Adipose tissue (tissue), 3 donors: Measurements from ENCODE around the gene GON4L. TPM values are rescaled to one million over a fixed set of nuclear protein-coding genes. Genes with fewer than 3 reads are reported as not detected.
"Not testable (repeated sequence)": the region's sequence is repeated elsewhere in the genome, so short reads cannot be mapped to it uniquely, and the experiment has no call there.

Experiments
- H3K27ac ChIP-seq: one replicate; pipeline ENCODE4 v1.5.1; 2013; ENCODE audit warnings: low read depth, low read length
- WGBS, 3 donors: extraction: QIAGEN DNeasy Blood & Tissue Kit; methylation state at CpG; one replicate each; pipeline ENCODE4 v1.1.7; 2013; 5-methylcytosine and 5-hydroxymethylcytosine counted together
- polyA plus RNA-seq, 3 donors: library from polyadenylated mRNA; stranded (reverse); fragments of 200-250 nt; gene quantifications; one replicate each; pipeline ENCODE4 v1.2.3, GENCODE V29; 2013
- donor health status: healthy with polysubstance abuse.
- donor health status: Bipolar disorder and iron deficiency.
- donor health status: healthy.

GON4L gene, protein sequence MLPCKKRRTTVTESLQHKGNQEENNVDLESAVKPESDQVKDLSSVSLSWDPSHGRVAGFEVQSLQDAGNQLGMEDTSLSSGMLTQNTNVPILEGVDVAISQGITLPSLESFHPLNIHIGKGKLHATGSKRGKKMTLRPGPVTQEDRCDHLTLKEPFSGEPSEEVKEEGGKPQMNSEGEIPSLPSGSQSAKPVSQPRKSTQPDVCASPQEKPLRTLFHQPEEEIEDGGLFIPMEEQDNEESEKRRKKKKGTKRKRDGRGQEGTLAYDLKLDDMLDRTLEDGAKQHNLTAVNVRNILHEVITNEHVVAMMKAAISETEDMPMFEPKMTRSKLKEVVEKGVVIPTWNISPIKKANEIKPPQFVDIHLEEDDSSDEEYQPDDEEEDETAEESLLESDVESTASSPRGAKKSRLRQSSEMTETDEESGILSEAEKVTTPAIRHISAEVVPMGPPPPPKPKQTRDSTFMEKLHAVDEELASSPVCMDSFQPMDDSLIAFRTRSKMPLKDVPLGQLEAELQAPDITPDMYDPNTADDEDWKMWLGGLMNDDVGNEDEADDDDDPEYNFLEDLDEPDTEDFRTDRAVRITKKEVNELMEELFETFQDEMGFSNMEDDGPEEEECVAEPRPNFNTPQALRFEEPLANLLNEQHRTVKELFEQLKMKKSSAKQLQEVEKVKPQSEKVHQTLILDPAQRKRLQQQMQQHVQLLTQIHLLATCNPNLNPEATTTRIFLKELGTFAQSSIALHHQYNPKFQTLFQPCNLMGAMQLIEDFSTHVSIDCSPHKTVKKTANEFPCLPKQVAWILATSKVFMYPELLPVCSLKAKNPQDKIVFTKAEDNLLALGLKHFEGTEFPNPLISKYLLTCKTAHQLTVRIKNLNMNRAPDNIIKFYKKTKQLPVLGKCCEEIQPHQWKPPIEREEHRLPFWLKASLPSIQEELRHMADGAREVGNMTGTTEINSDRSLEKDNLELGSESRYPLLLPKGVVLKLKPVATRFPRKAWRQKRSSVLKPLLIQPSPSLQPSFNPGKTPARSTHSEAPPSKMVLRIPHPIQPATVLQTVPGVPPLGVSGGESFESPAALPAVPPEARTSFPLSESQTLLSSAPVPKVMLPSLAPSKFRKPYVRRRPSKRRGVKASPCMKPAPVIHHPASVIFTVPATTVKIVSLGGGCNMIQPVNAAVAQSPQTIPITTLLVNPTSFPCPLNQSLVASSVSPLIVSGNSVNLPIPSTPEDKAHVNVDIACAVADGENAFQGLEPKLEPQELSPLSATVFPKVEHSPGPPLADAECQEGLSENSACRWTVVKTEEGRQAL (N-terminal part only)
- 10 to 100 TPM in 2 of 3 donors, 1 to 10 TPM in 1; 9.7 to 27.4 (median 15.2) TPM for polyA plus RNA-seq

DNA sequence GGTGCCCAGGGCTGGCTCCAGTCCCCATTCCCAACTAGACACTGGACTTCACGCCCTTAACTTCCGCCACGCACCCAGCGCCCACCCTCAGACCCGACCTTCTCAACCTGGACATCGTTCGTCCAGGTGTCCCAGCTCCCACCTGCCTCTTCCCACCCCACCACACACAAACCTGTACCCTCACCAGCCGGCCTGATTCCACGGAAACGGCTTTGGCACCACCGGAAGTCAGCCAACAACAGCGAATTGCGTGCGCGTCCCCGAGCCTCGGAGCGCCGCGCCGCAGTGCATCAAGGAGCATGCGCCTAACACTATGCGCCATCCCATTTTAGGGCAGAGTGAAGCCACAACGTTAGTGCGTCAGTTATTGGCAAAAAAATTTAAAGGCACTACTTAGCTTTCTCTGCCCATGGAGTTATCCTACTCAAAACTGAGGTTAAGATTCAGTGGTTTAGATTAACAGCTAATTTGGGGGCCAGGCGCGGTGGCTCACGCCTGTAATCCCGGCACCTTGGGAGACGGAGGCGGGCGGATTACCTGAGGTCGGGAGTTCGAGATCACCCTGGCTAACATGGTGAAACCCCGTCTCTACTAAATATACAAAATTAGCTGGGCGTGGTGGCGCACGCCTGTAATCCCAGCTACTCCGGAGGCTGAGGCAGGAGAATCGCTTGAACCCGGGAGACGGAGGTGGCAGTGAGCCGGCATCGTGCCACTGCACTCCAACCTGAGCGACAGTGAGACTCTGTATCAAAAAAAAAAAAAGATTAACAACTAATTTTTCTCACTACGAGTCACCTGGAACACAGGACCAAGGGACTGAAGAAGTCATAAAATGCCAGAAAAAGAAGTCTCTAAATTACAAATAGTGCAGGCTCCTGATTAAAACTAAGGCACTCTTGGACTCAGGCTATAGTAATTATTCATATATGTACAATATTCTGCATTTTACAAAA, at the start of gene GON4L:
Gene GON4L, minus strand, starts transcription at position 240 of the 956 bp plus-strand sequence. CDS start 3,434 bp downstream, outside the sequence.
- no peak within 1 kb of the TSS for H3K27ac ChIP-seq
- WGBS, 3 donors: 12 to 14% (median 13%) methylated on average over 41 to 46 of the region's 46 CpGs

DNA sequence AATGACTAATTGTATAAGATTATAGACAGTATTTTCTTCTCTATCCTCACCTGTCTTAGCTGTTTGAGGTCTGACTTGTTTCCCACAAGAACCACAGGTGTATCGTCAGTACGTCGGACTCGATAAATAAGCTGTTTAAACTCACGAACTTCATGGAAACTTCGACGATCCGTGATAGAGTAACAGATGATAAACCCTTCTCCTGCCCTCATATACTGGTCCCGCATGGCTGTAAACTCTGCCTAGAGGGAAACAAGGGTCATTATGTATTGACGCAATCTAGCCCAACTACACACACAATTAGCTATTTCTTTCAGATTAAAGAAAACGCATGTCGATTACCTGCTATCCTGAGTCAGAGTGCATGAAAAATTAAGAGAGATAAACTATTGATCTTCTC, 47.2 kb upstream of the GON4L start:
- WGBS, 3 donors: 56 to 97% (median 92%) methylated on average over 12 of the region's 12 CpGs
- H3K27ac ChIP-seq: no peak overlapping the region

DNA sequence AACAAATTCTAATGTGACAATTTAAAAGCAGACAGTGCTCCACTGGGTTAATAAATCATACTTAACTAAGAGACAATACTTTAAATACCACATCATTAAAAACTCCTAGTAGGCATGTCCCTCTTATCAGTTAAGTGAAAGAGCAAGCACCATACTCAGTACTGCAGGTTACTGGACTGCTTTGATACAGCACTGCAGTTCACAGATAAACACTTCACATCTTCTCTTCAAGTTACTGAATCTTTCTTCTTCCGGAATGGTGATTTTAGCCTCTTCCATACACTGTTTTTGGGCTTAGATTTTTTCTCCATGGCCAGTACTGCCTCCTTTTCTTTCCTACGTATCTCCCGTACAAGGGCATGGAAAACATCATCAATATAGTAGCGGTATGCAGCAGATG, 43.1 kb upstream of the GON4L start:
- no peak overlapping the region for H3K27ac ChIP-seq
- WGBS, 3 donors: 89 to 92% (median 90%) methylated on average over 4 of the region's 4 CpGs

DNA sequence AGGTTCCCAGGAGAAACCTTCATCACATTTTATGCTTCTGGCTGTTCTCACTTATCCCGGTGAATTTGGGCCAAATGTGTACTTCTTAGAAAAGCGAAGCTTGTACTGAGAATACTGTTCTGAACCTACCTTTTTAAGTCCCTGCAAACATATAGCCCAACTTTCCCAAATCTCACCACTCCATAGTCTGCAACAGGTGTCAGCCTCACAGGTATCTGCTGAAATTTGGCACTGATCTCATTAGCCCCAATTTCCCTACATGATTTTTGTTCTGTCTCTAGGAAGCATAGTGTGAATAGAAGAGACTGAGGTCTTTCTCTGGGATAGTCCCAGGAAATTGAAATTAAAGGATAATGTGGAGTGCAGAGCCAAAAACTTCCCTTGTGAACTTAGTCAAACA, 42.7 kb upstream of the GON4L start:
- 91 to 95% (median 92%) methylated on average over 2 of the region's 2 CpGs for WGBS, 3 donors
- H3K27ac ChIP-seq: no peak overlapping the region

DNA sequence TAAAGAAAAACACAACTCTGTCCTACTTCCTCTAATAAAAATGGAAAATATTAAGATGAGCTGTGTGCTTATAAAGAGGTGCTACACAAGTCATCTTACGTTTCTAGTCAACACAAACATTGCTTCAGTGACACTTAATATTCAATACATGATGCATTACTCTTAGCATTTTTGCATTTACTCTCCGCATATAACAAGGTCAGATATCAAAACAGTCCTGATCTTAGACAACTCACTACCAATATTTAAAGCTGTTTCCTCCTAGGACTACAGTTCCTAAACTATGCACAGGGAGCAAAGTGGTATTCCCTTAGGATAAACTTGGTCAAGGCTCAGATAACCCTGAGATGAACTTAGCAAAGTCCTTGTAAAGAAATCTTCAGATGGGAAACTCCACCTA, 41.9 kb upstream of the GON4L start:
- 78 to 86% (median 86%) methylated on average over 2 of the region's 2 CpGs for WGBS, 3 donors
- no peak overlapping the region for H3K27ac ChIP-seq

DNA sequence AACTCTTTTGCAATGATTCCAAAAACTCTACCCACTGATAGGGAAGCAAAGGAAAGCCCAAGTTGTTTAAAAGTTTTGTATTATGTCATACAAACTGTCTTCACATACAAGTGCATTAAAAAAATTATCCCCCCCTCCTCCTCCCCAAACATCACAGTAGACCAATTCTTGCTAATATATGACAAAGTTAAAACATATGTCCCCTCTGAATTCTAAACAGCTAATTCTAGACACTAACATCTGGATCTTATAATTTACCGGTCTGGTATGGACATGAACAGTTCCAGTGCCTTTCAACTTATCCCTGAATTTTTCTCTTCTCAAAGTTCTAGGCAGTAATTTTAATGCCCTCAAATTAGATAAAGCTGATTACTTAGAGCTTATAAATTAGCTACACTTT, 40.7 kb upstream of the GON4L start:
- H3K27ac ChIP-seq: no peak overlapping the region
- 79 to 85% (median 84%) methylated on average over 1 of the region's 1 CpG for WGBS, 3 donors

DNA sequence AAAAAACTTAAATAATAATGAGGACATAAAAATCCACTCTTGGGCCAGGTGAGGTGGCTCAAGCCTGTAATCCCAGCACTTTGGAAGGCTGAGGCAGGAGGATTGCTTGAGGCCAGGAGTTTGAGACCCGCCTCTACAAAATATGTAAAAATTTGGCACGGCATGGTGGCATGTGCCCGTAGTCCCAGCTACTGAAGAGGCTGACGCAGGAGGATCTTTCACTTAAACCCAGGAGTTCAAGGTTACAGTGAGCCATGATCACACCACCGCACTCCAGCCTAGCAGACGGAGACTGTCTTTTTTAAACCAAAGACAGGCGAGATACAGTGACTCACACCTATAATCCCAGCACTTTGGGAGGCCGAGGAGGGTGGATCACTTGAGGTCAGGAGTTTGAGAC, 39.5 kb upstream of the GON4L start:
- WGBS, 3 donors: 94 to 97% (median 95%) methylated on average over 8 of the region's 8 CpGs
- not testable (repeated sequence) for H3K27ac ChIP-seq

DNA sequence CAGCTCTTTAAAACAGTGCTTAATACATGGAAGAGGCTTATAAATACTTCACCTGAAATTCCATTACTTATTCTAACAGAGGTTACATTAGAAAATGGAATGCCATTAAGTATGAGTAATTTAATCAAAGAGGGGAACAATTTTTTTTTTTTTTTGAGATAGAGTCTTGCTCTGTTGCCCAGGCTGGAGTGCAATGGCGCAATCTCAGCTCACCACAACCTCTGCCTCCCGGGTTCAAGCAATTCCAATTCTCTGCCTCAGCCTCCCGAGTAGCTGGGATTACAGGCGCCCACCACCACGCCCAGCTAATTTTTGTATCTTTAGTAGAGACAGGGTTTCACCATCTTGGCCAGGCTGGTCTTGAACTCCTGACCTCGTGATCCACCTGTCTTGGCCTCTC, 38.6 kb upstream of the GON4L start:
- H3K27ac ChIP-seq: not testable (repeated sequence)
- 95 to 97% (median 96%) methylated on average over 6 of the region's 6 CpGs for WGBS, 3 donors

DNA sequence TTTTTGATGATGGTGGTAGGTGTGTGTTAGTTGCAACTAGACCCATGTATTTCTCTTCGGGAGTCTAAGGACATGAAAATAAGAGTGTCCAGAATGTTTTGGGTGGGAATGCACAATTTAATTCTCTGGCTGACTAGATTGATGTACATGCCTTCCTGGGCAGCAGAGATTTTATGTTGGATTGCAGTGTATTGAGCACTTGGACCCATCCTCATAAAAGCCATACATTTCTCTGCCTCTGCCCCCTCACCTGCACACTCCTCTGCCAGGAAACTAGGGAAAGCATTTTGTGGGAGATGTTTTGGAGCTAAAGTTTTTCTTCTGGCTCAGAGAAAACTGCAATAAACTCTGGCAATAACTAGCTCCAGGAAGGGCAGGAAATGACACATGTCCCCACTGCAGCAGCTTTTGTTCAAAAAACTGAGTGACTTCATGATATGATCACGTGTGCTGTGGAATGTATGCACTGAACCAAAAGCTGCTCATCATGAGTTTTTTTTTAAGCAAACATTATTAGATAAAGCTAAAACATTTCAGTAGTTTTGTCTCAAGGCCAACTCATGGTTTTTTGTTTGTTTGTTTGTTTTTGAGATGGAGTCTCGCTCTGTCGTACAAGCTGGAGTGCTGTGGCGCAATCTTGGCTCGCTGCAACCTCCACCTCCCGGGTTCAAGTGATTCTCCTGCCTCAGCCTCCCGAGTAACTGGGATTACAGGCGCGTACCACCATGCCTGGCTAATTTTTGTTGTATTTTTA, 36.6 kb upstream of the GON4L start:
- 52 to 64% (median 52%) methylated on average over 10 of the region's 10 CpGs for WGBS, 3 donors
- H3K27ac ChIP-seq: no peak overlapping the region

DNA sequence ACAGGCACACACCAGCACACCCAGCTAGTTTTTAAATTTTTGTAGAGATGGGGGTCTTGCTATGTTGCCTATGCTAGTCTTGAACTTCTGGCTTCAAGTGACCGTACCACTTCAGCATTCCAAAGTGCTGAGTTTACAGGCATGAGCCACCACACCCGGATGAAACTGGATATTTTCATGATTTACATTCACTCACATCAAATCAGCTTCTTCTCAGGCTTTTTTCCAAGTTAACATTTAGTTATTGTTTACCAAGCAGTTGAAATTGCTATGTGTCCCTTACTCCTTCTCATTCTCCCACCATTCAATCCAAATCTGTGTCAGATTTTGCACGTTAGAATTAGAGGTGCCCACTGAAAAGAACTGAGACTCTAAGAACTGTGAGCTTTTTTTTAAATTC, 35.8 kb upstream of the GON4L start:
- 46 to 49% (median 47%) methylated on average over 3 of the region's 3 CpGs for WGBS, 3 donors
- no peak overlapping the region for H3K27ac ChIP-seq

DNA sequence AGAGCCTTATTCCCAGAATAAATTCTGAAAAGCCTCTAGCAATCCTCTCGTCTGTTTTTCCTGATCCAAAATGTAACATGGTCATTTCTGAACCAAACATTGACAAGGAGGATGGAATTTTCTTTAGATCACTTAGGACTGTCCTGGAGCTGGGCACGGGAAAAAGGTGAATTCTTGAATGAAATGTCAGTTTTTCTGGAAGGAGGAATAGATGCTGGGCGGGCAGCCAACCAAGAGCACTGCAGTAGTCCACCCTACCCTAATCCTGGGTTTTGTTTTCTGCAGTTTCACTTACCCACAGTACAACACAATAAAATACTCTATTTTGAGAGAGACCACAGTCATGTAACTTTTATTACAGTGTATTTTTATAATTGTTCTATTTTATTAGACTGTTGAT, 33.2 kb upstream of the GON4L start:
- H3K27ac ChIP-seq: no peak overlapping the region
- 46 to 55% (median 47%) methylated on average over 3 of the region's 3 CpGs for WGBS, 3 donors

DNA sequence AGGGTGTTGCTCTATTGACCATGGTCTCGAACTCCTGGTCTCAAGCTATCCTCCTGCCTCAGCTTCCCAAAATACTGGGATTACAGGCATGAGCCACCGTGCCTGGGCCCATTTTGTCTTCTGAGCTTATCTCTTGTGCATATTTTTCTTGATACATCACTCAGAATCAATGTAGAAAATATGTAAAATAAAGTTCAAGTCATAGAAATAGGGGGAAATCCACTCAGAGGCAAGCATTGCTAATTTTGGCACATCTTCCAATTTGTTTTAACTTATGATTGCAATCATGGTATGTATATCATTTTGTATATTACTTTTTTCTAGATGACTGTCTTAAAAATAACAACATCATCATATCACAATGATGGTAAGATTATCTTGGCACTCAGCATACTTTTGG, 32.6 kb upstream of the GON4L start:
- WGBS, 3 donors: 65 to 71% (median 66%) methylated on average over 2 of the region's 2 CpGs
- no peak overlapping the region for H3K27ac ChIP-seq

DNA sequence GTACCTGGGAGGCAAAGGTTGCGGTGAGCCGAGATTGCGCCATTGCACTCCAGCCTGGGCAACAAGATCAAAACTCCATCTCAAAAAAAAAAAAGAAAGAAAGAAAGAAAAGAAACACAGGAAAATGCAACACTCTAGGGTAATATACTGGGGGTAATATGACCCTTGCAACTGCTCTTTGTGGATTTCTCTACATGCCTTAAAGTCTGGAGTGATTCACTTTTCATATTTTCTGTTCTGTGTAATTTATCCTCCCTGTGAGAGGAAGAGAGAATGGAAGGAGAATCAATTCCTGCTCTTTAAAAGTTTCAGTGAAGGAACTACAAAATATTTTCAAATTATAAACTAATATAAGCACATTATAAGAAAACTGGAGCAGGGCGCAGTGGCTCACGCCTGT, 31.5 kb upstream of the GON4L start:
- WGBS, 3 donors: 98 to 100% (median 99%) methylated on average over 5 of the region's 5 CpGs
- no peak overlapping the region for H3K27ac ChIP-seq

DNA sequence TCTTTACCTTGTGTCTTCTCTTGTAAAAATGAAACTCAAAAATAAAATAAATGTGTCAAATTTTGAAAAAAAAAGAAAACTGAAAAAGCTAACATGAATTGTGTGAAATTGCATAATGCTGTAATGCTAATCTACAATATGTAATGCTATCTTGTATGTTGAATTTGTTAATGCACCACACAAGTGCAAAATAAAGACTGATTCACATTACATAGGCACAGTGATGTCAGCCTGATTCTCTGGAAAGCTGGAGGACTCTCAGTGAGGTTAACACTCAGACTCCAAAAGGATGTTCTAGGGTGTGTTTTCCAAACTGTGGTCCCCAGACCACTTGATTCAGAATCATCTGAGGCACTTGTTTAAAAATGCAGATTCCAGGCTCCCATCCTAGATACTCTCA, 28.0 kb upstream of the GON4L start:
- no peak overlapping the region for H3K27ac ChIP-seq

DNA sequence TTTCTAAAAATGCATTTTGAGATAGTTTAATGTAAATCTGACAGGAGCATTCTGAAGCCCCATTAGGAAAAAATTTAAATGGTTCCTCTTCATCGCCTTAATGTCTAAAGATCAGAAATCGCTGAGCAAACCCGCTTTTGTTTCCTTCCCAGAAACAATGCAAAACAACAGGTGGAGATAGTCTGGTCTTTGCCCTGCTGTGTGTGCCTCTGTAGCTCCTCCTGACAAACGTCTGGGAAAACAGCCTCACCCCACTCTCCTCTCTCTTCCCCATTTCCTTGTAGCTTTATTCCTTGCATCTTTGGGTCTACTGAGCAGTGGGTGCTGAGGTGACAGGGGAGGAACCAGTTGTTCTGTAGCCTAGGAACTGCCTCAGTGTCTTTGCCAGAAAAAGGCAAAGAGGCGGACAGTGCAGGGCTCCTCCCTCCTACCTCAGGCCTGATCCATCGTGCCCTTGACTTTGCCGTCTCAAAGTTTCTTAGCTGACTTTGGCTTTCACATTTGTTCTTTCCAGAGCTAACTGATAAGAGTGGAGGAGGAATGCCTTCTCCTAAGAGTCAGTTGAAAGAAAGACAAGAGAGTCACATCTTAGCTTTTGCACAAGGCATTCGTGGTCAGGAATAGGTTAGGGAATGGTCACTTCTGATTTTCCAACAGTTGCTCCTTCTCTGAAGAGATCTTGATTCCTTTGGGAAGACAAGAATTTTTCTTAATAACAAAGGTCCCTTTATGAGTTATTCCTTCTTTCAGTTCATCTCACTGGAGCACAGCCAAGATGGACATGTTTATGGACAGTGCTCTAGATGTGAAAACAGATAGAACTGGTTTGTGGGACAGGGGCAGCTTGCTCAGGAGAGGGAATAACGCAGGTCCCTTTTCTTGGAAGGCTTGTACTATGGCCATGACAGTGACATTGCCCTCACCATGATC, 27.3 kb upstream of the GON4L start:
- 64 to 73% (median 68%) methylated on average over 9 of the region's 9 CpGs for WGBS, 3 donors
- no peak overlapping the region for H3K27ac ChIP-seq

DNA sequence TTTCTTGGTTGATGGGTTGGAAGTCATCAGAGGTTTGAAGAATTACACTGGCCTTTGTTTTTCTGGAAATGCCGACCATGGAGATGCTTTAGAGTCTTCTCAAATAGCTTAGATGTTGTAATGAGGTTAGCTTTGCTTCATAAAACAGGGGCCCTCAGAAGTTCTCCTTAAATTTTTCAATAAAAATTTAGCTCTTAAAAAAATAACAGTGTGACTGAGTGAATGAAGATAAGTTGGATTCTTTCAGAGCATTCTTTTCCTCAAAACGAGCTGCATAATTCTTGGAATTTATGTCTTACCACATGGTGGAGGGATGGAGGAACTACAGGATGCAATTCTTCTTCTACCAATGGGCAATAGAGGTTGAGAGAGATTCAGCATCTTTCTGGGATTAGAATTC, 25.8 kb upstream of the GON4L start:
- WGBS, 3 donors: 60 to 80% (median 79%) methylated on average over 2 of the region's 2 CpGs

More for the DNA sequence above, 25.8 kb upstream of the GON4L start:
- no peak overlapping the region for H3K27ac ChIP-seq
